ENCODE data around the gene USP28.

DNA sequence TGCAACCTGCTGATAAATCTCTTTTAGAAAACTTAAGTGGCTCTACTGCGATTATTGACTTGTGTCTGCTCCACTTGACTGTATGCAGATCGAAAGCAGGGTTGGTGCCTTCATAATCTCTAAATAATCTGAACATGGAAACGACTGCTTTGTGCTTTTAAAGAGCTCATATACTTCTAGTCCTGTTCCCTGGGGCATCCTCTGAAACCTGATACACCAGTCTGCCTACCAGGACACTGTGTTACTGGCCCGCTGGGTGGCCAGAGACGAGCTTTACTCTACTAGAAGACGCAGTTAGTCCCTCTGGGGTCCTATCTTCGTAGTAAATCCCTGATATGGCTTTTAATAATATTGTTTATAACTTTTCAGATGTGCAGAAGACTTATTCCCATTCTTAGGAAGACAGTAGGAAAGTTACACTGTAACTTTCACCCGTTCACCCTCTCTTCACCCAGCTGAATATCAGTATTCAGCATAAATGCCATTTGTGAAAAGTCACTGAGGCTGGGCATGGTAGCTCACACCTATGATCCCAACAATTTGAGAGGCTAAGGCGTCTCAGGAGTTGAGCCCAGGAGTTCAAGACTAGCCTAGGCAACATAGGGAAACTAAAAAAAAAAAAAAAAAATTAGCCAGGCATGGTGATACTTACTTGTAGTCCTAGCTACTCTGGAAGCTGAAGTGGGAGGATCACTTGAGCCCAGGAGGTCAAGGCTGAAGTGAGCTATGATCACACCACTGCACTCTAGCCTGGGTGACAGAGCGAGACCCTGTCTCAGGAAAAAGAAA lies 20.2 kb upstream of the USP28 start:
- TF ChIP-seq CTCF (IDR thresholded peaks at IDR 0.05) (no peak), POLR2A (IDR thresholded peaks at IDR 0.05) (no peak), POLR2AphosphoS5 (IDR thresholded peaks at IDR 0.05; ENCODE audit: insufficient read depth in 1 of 2, low read depth in 1 of 2) (no peak)

Measured in vagina (tissue), 2 donors.